Measurements from ENCODE around the gene AGPAT2.
"Not testable (repeated sequence)": the region's sequence is repeated elsewhere in the genome, so short reads cannot be mapped to it uniquely, and the experiment has no call there.

Gene AGPAT2

GRCh38 chr9:136643596-136644342 lies 43.5 kb downstream of the AGPAT2 start:
- no peak for DNase-seq

GRCh38 chr9:136642439-136642921 lies 44.8 kb downstream of the AGPAT2 start:
- DNase-seq: no peak

- no peak for DNase-seq
These were observed 46.8 kb downstream of the AGPAT2 start for GRCh38 chr9:136640171-136641111.

GRCh38 chr9:136634904-136635303 lies 52.4 kb downstream of the AGPAT2 start:
- no peak for DNase-seq

- DNase-seq: not testable (repeated sequence)
These were observed 54.7 kb downstream of the AGPAT2 start for GRCh38 chr9:136632491-136633106.

- not testable (repeated sequence) for DNase-seq
These were observed 55.2 kb downstream of the AGPAT2 start for GRCh38 chr9:136632072-136632471.

- peak; percentile 65 for DNase-seq
These were observed 55.9 kb downstream of the AGPAT2 start for GRCh38 chr9:136631038-136632000.

GRCh38 chr9:136630662-136630992 lies 56.6 kb downstream of the AGPAT2 start:
- DNase-seq: no peak

GRCh38 chr9:136629879-136630661 lies 57.2 kb downstream of the AGPAT2 start:
- DNase-seq: no peak

- no peak for DNase-seq
These were observed 58.0 kb downstream of the AGPAT2 start for GRCh38 chr9:136629001-136629878.

GRCh38 chr9:136628268-136628667 lies 59.0 kb downstream of the AGPAT2 start:
- no peak for DNase-seq

- DNase-seq: no peak
These were observed 59.6 kb downstream of the AGPAT2 start for GRCh38 chr9:136627703-136628102.

GRCh38 chr9:136626740-136627642 lies 60.3 kb downstream of the AGPAT2 start:
- no peak for DNase-seq

GRCh38 chr9:136626066-136626725 lies 61.1 kb downstream of the AGPAT2 start:
- DNase-seq: no peak

- no peak for DNase-seq
These were observed 61.9 kb downstream of the AGPAT2 start for GRCh38 chr9:136625101-136626065.

GRCh38 chr9:136624184-136624951 lies 62.9 kb downstream of the AGPAT2 start:
- DNase-seq: no peak

GRCh38 chr9:136623842-136624183 lies 63.4 kb downstream of the AGPAT2 start:
- no peak for DNase-seq

Data from NCI-H1436 (cell line).